Measurements from ENCODE around the gene SLC4A3.

The SLC4A3 gene

GRCh38 chr2:219605607-219605954 lies 21.8 kb upstream of the SLC4A3 start:
- H3K4me3 ChIP-seq (ENCODE audit: low read depth, low read length) = no peak overlapping the region
- TF ChIP-seq CTCF (IDR thresholded peaks at IDR 0.05; ENCODE audit: borderline replicate concordance, insufficient read depth, low read depth, low read length) = no peak

- no peak for TF ChIP-seq CTCF (IDR thresholded peaks at IDR 0.05; ENCODE audit: borderline replicate concordance, insufficient read depth, low read depth, low read length)
- no peak overlapping the region for H3K4me3 ChIP-seq (ENCODE audit: low read depth, low read length)
Observed at GRCh38 chr2:219607931-219608330, 19.5 kb upstream of the SLC4A3 start.

- H3K4me3 ChIP-seq (ENCODE audit: low read depth, low read length) = no peak overlapping the region
- TF ChIP-seq CTCF (IDR thresholded peaks at IDR 0.05; ENCODE audit: borderline replicate concordance, insufficient read depth, low read depth, low read length) = no peak
Observed at GRCh38 chr2:219608399-219608964, 18.9 kb upstream of the SLC4A3 start.

GRCh38 chr2:219609149-219609750 lies 18.2 kb upstream of the SLC4A3 start:
- no peak overlapping the region for H3K4me3 ChIP-seq (ENCODE audit: low read depth, low read length)
- TF ChIP-seq CTCF (IDR thresholded peaks at IDR 0.05; ENCODE audit: borderline replicate concordance, insufficient read depth, low read depth, low read length) = no peak

GRCh38 chr2:219611306-219611705 lies 16.1 kb upstream of the SLC4A3 start:
- TF ChIP-seq CTCF (IDR thresholded peaks at IDR 0.05; ENCODE audit: borderline replicate concordance, insufficient read depth, low read depth, low read length) = no peak
- H3K4me3 ChIP-seq (ENCODE audit: low read depth, low read length) = no peak overlapping the region

- TF ChIP-seq CTCF (IDR thresholded peaks at IDR 0.05; ENCODE audit: borderline replicate concordance, insufficient read depth, low read depth, low read length) = no peak
Observed at GRCh38 chr2:219611866-219612576, 15.4 kb upstream of the SLC4A3 start.

More at GRCh38 chr2:219611866-219612576, 15.4 kb upstream of the SLC4A3 start:
- H3K4me3 ChIP-seq (ENCODE audit: low read depth, low read length) = no peak overlapping the region

All from GM12875 (cell line).